HG02981 (cell line): ENCODE data around the gene DACH1.
"Not testable (repeated sequence)": the region's sequence is repeated elsewhere in the genome, so short reads cannot be mapped to it uniquely, and the experiment has no call there.

Experiments
- ATAC-seq: cut with Tn5 transposase; IDR thresholded peaks from one replicate; pipeline ENCODE4 v1.9.1; 2021; ENCODE audit warnings: mild to moderate bottlenecking, moderate library complexity; ENCODE audit not compliant: unreplicated experiment

Gene DACH1

GRCh38 chr13:71785361-71785760 is 81.6 kb downstream of the DACH1 start:
- no peak for ATAC-seq

- ATAC-seq, result no peak
Observed at GRCh38 chr13:71780546-71780945, 86.5 kb downstream of the DACH1 start.

- not testable (repeated sequence) for ATAC-seq
Observed at GRCh38 chr13:71778998-71779397, 88.0 kb downstream of the DACH1 start.

- ATAC-seq, result no peak
Observed at GRCh38 chr13:71775966-71776365, 91.0 kb downstream of the DACH1 start.

GRCh38 chr13:71774863-71775262 is 92.1 kb downstream of the DACH1 start:
- ATAC-seq, result no peak

GRCh38 chr13:71773531-71773930 is 93.5 kb downstream of the DACH1 start:
- no peak for ATAC-seq

- ATAC-seq, result no peak
Observed at GRCh38 chr13:71772361-71772760, 94.6 kb downstream of the DACH1 start.

GRCh38 chr13:71771144-71771543 is 95.9 kb downstream of the DACH1 start:
- no peak for ATAC-seq

GRCh38 chr13:71770710-71771109 is 96.3 kb downstream of the DACH1 start:
- ATAC-seq, result no peak

GRCh38 chr13:71768881-71769280 is 98.1 kb downstream of the DACH1 start:
- no peak for ATAC-seq

- no peak for ATAC-seq
Observed at GRCh38 chr13:71759651-71760511, 107.1 kb downstream of the DACH1 start.

- ATAC-seq, result no peak
Observed at GRCh38 chr13:71758828-71759227, 108.2 kb downstream of the DACH1 start.

GRCh38 chr13:71754407-71754974 is 112.5 kb downstream of the DACH1 start:
- no peak for ATAC-seq

GRCh38 chr13:71752775-71753513 is 114.1 kb downstream of the DACH1 start:
- no peak for ATAC-seq

GRCh38 chr13:71751073-71751472 is 115.9 kb downstream of the DACH1 start:
- ATAC-seq, result no peak

GRCh38 chr13:71730267-71730666 is 136.7 kb downstream of the DACH1 start:
- no peak for ATAC-seq

GRCh38 chr13:71729441-71729840 is 137.6 kb downstream of the DACH1 start:
- ATAC-seq, result no peak

- no peak for ATAC-seq
Observed at GRCh38 chr13:71727662-71728061, 139.3 kb downstream of the DACH1 start.

- ATAC-seq, result no peak
Observed at GRCh38 chr13:71727042-71727441, 140.0 kb downstream of the DACH1 start.

GRCh38 chr13:71722206-71722605 is 144.8 kb downstream of the DACH1 start:
- ATAC-seq, result no peak

- no peak for ATAC-seq
Observed at GRCh38 chr13:71721104-71721503, 145.9 kb downstream of the DACH1 start.

GRCh38 chr13:71718931-71719330 is 148.1 kb downstream of the DACH1 start:
- ATAC-seq, result no peak
